ENCODE data around the gene ENOX1.

ENOX1 gene

GRCh38 chr13:43546251-43546650, 240.5 kb downstream of the ENOX1 start:
- DNase-seq (ENCODE audit: low read depth in 3 of 3), result no peak

GRCh38 chr13:43545317-43545874, 241.4 kb downstream of the ENOX1 start:
- DNase-seq (ENCODE audit: low read depth in 3 of 3), result no peak

GRCh38 chr13:43544631-43545030, 242.1 kb downstream of the ENOX1 start:
- no peak for DNase-seq (ENCODE audit: low read depth in 3 of 3)

- DNase-seq (ENCODE audit: low read depth in 3 of 3), result no peak
These were observed 242.8 kb downstream of the ENOX1 start for GRCh38 chr13:43544011-43544410.

GRCh38 chr13:43543331-43543730, 243.4 kb downstream of the ENOX1 start:
- no peak for DNase-seq (ENCODE audit: low read depth in 3 of 3)

- no peak for DNase-seq (ENCODE audit: low read depth in 3 of 3)
These were observed 249.6 kb downstream of the ENOX1 start for GRCh38 chr13:43537124-43537523.

GRCh38 chr13:43529796-43530195, 257.0 kb downstream of the ENOX1 start:
- no peak for DNase-seq (ENCODE audit: low read depth in 3 of 3)

- DNase-seq (ENCODE audit: low read depth in 3 of 3), result no peak
These were observed 257.8 kb downstream of the ENOX1 start for GRCh38 chr13:43528992-43529391.

GRCh38 chr13:43522788-43523187, 264.0 kb downstream of the ENOX1 start:
- DNase-seq (ENCODE audit: low read depth in 3 of 3), result no peak

- no peak for DNase-seq (ENCODE audit: low read depth in 3 of 3)
These were observed 266.4 kb downstream of the ENOX1 start for GRCh38 chr13:43520351-43520750.

- DNase-seq (ENCODE audit: low read depth in 3 of 3), result no peak
These were observed 267.9 kb downstream of the ENOX1 start for GRCh38 chr13:43518833-43519232.

GRCh38 chr13:43516401-43516833, 270.4 kb downstream of the ENOX1 start:
- no peak for DNase-seq (ENCODE audit: low read depth in 3 of 3)

- DNase-seq (ENCODE audit: low read depth in 3 of 3), result no peak
These were observed 271.2 kb downstream of the ENOX1 start for GRCh38 chr13:43515531-43515930.

- DNase-seq (ENCODE audit: low read depth in 3 of 3), result no peak
These were observed 272.5 kb downstream of the ENOX1 start for GRCh38 chr13:43514311-43514710.

GRCh38 chr13:43512221-43512620, 274.6 kb downstream of the ENOX1 start:
- DNase-seq (ENCODE audit: low read depth in 3 of 3), result no peak

- DNase-seq (ENCODE audit: low read depth in 3 of 3), result no peak
These were observed 275.5 kb downstream of the ENOX1 start for GRCh38 chr13:43510956-43511901.

- no peak for DNase-seq (ENCODE audit: low read depth in 3 of 3)
These were observed 291.0 kb downstream of the ENOX1 start for GRCh38 chr13:43495732-43496131.

GRCh38 chr13:43494206-43494605, 292.6 kb downstream of the ENOX1 start:
- no peak for DNase-seq (ENCODE audit: low read depth in 3 of 3)

GRCh38 chr13:43493496-43494000, 293.2 kb downstream of the ENOX1 start:
- no peak for DNase-seq (ENCODE audit: low read depth in 3 of 3)

- no peak for DNase-seq (ENCODE audit: low read depth in 3 of 3)
These were observed 294.0 kb downstream of the ENOX1 start for GRCh38 chr13:43492745-43493144.

GRCh38 chr13:43492311-43492710, 294.5 kb downstream of the ENOX1 start:
- DNase-seq (ENCODE audit: low read depth in 3 of 3), result no peak

- DNase-seq (ENCODE audit: low read depth in 3 of 3), result no peak
These were observed 297.5 kb downstream of the ENOX1 start for GRCh38 chr13:43489233-43489632.

- DNase-seq (ENCODE audit: low read depth in 3 of 3), result no peak
These were observed 298.9 kb downstream of the ENOX1 start for GRCh38 chr13:43487885-43488284.
